ENCODE results near the gene GRIN1.

Gene GRIN1

DNA sequence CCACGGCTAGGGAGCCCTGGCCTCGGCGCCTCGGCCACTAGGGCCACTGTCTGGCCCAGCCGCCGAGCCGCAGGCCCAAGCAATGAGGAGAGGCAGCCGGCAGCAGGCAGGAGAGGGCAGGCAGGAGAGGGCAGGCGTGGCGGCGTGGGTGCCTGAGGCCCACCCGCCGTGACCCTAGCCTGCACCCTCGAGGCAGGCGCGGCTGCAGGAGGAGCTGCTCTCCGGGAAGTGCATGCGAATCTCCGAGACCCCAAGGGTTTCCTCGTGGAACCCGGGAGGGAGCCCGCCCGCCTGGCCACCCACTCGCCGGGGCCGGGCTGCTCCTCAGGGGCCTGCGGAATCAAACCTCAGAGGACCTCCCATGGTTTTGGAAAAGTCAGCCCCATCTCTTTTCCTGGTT lies 9.3 kb downstream of the GRIN1 start:
- no peak for DNase-seq (ENCODE audit: low read depth in 2 of 2)

DNA sequence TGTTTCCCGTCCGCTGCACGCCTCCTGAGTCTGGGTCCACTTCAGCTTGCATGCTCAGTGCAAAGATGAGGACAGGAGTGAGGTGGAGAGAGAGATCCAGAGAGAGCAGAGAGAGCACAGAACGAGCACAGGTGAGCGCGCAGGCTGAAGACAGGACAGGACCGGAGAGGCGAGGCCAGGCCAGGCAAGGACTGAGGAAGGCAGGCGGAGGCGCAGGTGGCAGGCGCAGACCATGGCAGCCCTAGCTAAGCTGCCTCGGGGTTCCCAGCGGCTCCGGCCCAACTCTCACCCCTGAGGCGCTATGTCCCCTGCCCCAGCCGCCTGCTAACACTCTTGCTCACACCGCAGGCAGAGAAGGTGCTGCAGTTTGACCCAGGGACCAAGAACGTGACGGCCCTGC lies 9.7 kb downstream of the GRIN1 start:
- no peak for DNase-seq (ENCODE audit: low read depth in 2 of 2)

DNA sequence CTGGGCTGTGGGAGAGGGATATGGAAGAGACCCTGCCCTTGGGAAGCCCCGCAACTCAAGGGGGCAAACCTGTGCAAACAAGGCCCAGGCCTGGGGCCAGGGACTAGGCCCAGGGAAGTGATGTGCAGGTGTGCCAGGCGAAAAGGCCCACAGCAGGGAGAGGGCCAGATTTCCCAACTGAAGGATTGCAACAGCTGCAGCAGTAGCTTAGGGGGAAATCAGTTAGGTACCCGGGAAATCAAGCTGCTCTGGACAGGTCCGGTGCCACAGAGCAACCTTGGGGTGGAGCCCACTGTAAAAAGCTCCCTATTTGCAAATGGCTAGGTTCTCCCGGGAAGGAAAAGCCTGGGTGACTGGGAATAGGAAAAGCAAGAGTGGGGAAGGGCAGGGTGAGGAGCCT lies 10.4 kb downstream of the GRIN1 start:
- no peak for DNase-seq (ENCODE audit: low read depth in 2 of 2)

DNA sequence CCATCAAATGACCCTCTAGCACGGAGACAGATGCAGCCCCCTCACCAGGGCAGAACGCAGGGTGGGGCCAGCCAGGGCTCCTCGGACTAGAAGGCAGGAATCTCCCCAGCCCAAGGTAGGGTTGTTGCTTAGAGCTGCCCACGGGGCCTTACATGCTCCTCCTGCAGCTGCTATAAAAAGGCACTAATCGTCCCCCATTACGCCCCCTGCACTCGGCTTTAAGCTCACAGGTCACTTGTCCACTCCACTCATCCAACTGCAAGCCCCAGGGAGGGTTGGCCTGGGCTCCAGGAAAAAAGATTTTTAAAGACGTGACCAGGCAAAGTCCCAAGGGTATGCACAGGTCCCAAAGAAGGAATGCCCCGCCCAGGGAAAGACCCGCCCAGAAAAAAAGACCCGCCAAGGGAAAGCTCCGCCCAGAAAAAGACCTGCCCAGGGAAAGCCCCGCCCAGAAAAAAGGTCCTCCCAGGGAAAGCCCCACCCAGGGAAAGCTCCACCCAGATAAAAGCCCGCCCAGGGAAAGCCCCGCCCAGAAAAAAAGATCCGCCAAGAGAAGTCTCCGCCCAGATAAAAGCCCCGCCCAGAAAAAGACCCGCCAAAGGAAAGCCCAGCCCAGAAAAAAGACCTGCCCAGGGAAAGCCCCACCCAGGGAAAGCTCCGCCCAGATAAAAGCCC lies 11.1 kb downstream of the GRIN1 start:
- no peak for DNase-seq (ENCODE audit: low read depth in 2 of 2)

DNA sequence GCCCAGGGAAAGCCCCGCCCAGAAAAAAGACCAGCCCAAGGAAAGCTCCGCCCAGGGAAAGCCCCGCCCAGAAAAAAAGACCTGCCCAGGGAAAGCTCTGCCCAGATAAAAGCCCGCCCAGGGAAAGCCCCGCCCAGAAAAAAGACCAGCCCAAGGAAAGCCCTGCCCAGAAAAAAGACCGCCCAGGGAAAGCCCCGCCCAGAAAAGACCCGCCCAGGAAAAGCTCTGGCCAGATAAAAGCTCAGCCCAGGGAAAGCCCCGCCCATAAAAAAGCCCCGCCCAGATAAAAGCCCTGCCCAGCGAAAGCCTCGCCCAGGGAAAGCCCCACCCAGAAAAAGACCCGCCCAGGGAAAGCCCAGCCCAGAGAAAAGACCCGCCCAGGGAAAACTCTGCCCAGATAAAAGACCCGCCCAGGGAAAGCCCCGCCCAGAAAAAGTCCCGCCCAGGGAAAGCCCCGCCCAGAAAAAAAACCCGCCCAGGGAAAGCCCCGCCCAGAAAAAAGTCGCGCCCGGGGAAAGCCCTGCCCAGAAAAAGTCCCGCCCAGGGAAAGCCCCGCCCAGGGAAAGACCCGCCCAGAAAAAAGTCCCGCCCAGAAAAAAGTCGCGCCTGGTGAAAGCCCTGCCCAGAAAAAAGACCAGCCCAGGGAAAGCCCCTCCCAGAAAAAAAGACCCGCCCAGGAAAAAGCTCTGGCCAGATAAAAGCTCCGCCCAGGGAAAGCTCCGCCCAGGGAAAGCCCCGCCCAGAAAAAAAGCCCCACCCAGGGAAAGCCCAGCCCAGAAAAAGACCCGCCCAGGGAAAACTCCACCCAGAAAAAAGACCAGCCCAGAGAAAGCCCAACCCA lies 11.9 kb downstream of the GRIN1 start:
- DNase-seq (ENCODE audit: low read depth in 2 of 2): peak in 1 of 2 donors; percentile 35

DNA sequence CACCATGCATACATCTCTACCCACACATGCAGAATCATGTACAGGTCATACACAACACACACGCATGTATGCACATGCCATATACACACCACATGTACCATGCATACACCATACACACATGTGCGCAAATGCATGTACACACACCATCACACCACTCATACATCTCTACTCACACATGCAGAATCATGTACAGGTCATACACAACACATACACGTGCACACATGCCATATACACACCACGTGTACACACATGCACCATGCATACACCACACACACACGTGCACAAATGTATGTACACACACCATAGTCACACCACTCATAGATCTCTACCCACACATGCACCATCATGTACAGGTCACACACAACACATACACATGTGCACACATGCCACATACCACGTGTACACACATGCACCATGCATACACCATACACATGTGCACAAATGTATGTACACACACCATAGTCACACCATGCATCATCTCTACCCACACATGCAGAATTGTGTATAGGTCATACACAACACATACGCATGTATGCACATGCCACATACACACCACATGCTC lies 14.0 kb downstream of the GRIN1 start:
- no peak for DNase-seq (ENCODE audit: low read depth in 2 of 2)

DNA sequence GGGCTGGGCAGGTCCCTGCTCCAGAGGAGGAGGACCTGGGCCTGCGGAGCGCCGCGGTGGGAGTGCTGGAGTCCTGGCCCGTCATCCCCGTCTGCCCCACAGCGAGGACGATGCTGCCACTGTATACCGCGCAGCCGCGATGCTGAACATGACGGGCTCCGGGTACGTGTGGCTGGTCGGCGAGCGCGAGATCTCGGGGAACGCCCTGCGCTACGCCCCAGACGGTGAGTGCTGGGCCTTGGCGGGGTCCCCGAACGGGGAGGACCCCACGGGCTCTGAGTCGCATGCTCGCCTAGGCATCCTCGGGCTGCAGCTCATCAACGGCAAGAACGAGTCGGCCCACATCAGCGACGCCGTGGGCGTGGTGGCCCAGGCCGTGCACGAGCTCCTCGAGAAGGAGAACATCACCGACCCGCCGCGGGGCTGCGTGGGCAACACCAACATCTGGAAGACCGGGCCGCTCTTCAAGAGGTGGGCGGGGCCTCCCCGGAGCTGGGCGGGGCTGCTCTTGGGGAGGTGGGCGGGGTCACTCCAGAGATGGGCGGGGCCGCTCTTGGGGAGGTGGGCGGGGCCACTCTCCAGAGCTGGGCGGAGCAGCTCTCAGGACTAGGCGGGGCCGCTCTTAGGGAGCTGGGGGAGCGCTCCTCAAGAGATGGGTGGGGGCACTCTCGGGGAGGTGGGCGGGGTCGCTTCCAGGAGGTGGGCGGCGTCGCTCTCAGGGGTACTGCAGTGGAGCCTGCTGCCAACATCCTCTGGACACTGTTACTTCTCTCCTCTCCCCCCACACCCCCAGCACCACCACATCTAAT lies 17.8 kb downstream of the GRIN1 start:
- peak; percentile 61 to 74 for DNase-seq (ENCODE audit: low read depth in 2 of 2)

DNA sequence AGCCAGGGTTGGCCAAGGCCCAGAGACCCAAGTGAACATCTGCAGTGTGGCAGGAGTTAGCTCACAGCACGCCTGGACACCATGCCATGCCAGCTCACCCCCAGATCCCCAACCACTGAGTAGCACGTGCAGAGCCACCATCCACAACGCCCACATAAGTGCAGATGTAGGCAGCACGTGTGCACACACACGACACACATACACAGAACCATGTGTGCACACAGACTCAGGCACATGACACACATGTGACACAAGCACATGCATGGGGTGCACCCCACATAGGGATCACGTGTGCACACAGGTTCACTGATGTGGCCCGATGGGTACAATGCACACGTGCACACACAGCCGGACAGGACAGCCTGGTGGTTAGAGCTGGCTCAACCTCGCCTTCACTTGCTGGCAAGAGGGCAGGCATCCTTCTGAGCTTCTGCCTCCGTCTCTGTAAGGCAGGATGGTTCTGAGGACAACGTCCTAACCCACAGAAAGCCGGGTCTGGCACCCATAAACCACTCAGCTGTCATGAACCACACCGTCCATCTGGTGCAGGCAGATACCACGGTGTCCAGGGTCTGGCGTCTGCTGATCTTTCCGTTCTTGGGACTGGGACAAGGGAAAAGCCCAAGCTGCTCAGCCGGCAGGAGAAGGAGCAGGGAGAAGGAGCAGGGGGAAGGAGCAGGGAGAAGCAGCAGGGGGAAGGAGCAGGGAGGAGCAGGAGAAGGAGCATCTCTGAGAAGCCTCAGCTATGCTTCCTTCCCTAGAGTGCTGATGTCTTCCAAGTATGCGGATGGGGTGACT lies 18.9 kb downstream of the GRIN1 start:
- DNase-seq (ENCODE audit: low read depth in 2 of 2): no peak

DNA sequence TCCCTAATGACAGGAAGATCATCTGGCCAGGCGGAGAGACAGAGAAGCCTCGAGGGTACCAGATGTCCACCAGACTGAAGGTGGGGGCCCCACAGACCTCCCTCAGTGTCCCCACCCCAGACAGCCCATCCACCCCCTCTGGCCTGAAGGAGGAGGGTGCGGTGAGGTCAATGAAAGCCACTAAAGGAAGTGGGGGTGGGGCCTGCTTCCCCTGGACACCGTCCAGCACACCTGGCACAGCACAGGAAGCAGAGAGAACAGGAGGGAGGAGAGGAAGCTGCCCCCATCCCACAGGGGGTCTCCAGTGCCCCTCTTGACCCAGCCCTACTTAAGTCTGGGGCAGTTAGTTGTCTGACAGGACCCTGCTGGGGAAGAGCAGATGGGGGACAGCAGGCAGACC lies 19.7 kb downstream of the GRIN1 start:
- no peak for DNase-seq (ENCODE audit: low read depth in 2 of 2)

DNA sequence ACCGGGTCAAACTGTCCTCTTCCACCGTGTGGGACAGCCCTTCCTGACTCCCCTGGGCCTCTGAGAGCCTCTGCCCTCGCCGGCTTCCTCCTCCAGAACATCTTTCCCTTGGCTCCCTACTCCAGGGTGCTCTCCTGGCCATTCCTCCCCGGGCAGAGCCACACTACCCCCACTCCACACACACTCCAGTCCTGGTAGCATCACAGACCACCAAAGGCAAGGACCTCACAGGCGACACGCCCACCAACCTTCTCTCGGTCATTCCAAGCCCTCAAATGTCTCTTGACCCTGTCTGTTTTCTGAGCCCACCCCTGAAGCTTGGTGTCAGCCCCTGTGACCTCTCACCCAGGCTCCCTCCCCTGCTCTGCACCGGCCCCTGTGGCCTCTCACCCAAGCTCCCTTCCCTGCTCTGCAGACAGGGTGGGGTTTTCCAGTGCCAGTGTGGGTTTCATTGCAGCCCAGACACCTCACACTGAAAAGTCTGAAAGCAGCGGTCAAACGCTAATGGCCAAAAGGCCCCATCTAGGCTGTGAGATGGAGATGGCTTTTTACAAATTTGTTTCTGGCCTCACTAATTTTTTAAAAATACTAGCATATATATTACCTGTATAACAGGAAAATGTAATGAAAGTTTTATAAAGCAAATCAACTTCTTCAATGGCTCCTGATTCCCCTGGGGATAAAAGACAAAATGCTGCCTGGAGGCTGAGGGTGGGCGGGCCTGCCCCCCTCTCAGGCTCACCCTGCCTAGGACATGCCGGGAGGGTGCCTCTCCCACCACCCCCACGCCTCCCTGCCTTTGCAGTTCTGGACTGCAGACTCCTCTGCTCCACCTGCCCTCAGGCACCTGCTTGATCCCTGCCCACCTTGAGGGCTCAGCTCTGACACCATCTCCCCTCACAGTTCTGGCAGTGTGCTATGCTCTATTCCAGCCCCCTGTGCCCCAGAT lies 20.4 kb downstream of the GRIN1 start:
- no peak for DNase-seq (ENCODE audit: low read depth in 2 of 2)

DNA sequence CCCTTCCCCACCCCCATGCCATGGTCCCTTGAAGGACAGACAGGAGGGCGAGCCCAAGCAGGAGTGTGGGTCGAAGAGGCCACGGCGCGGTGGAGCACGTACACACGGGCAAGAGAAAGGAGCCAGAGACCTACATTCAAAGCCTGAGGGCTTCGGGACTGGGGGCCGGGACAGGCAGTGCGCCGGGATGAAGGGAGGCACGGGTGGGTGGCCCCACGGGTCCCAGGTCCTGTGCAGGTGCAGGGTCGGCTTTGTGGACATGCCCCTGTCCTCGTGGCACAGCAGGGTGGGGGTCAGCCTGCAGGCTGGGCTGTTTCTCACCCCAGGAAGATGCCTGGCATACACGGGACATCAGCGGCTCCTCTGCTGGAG lies 21.1 kb downstream of the GRIN1 start:
- DNase-seq (ENCODE audit: low read depth in 2 of 2): no peak

DNA sequence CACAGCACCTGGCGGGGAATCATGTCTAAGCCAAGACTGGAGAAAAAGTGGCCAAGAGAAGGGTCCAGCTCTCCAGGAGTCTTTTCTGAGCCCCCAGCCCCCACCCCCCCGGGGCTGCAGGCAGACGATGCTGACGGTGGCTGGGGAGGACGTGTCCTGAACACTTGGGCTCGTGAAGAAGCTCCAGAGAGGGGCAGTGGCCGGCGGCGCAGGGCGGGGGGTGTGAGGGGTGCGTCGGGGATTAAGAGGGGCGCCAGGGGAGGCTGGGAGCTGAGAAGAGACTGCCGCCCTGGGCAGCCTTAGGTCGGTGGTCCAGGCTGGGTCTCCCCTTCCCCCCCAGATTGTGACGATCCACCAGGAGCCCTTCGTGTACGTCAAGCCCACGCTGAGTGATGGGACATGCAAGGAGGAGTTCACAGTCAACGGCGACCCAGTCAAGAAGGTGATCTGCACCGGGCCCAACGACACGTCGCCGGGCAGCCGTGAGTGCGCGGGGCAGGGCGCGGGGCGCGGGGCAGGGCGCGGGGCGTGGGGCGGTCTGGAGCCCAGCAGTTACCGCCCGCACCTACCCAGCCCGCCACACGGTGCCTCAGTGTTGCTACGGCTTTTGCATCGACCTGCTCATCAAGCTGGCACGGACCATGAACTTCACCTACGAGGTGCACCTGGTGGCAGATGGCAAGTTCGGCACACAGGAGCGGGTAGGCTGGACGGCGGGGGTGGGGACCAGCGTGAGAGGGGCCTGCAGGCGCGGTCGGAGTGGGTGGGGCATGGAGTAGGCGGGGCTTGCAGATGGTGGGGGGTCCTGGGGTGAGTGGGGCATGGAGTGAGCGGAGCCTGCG lies 22.0 kb downstream of the GRIN1 start:
- no peak for DNase-seq (ENCODE audit: low read depth in 2 of 2)

DNA sequence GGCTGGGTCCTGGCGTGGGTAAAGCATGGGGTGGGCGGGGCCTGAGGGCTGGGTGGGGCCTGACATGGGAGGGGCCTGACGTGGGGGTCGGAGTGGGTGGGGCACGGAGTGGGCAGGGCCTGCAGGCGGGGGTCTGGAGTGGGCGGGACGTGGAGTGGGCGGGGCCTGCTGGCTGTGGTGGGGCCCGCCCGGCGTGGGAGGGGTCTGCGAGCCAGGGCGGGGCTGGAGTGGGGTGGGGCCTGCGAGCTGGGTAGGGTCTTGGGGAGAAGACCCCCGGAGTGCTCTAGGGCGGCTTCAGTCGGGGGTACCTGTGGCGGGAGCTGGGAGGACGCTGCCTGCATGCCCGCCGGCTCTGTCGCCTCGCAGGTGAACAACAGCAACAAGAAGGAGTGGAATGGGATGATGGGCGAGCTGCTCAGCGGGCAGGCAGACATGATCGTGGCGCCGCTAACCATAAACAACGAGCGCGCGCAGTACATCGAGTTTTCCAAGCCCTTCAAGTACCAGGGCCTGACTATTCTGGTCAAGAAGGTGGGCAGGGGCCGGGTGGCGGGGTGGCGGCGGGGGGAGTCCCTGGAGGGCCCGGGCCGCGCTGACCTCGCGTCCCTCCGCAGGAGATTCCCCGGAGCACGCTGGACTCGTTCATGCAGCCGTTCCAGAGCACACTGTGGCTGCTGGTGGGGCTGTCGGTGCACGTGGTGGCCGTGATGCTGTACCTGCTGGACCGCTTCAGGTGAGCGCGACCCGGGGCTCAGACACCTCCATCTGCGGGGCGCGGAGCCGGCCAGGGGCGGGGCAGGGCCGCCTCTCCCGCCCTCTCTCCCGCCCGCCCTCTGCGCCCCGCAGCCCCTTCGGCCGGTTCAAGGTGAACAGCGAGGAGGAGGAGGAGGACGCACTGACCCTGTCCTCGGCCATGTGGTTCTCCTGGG lies 22.9 kb downstream of the GRIN1 start:
- DNase-seq (ENCODE audit: low read depth in 2 of 2): no peak

DNA sequence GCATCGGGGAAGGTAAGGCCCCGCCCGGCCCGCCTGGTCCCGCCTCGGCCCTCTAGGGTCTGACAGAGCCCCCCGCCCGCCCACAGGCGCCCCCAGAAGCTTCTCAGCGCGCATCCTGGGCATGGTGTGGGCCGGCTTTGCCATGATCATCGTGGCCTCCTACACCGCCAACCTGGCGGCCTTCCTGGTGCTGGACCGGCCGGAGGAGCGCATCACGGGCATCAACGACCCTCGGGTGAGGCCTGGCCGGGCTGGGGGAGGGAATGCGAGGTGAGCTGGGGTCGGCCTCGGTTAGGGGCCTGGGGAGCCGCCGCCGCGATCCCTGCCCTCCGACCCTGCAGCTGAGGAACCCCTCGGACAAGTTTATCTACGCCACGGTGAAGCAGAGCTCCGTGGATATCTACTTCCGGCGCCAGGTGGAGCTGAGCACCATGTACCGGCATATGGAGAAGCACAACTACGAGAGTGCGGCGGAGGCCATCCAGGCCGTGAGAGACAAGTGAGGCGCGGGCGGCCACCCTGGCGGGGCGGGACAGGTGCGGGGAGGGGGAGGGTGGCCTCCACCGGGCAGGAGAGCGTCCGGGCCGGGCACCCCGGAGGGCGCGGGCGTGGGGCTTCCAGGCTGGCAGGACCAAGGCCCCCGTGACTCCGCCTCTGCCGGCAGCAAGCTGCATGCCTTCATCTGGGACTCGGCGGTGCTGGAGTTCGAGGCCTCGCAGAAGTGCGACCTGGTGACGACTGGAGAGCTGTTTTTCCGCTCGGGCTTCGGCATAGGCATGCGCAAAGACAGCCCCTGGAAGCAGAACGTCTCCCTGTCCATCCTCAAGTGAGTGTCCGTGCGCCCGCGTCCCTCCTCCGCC lies 23.8 kb downstream of the GRIN1 start:
- no peak for DNase-seq (ENCODE audit: low read depth in 2 of 2)

DNA sequence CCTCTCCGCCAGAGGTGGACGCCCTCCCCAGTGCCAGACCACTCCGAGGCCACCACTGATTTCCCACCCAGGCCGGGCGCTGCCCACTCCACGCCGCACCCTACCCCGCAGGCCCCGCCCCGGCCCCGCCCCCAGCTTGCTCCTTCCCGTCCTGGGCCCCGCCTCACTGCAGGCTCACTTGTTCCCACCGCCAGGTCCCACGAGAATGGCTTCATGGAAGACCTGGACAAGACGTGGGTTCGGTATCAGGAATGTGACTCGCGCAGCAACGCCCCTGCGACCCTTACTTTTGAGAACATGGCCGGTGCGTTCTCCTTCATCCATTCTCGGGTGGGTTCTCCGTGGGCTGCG lies 24.4 kb downstream of the GRIN1 start:
- DNase-seq (ENCODE audit: low read depth in 2 of 2): no peak

DNA sequence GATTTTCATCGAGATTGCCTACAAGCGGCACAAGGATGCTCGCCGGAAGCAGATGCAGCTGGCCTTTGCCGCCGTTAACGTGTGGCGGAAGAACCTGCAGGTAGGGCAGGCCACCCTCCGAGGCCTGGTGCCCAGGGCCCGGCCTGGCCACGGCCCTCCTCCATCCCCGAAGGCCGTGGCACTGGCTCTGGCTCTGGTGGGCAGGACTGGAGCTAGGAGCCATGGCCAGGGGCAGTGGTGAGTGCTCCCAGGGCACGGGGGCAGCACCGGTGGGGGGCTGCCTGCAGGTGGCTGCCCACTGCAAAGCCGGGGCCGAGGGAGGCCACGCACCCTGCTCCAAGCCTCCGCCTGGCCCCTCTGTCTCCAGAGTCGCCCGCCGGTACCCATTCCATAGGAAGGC lies 24.9 kb downstream of the GRIN1 start:
- DNase-seq (ENCODE audit: low read depth in 2 of 2): no peak

Measured in stimulated activated CD8-positive, alpha-beta memory T cell treated with anti-CD3 and anti-CD28 coated beads, Interleukin-7, amount 100 ng/mL, for 4 hours (primary cell).